GM19240 (cell line): ENCODE measurements around the gene GAK.

Experiments
- DNase-seq: peaks from one replicate; pipeline ENCODE4 v3.0.0; 2011; ENCODE audit warnings: low spot score; ENCODE audit not compliant: insufficient read length

GAK gene

DNA sequence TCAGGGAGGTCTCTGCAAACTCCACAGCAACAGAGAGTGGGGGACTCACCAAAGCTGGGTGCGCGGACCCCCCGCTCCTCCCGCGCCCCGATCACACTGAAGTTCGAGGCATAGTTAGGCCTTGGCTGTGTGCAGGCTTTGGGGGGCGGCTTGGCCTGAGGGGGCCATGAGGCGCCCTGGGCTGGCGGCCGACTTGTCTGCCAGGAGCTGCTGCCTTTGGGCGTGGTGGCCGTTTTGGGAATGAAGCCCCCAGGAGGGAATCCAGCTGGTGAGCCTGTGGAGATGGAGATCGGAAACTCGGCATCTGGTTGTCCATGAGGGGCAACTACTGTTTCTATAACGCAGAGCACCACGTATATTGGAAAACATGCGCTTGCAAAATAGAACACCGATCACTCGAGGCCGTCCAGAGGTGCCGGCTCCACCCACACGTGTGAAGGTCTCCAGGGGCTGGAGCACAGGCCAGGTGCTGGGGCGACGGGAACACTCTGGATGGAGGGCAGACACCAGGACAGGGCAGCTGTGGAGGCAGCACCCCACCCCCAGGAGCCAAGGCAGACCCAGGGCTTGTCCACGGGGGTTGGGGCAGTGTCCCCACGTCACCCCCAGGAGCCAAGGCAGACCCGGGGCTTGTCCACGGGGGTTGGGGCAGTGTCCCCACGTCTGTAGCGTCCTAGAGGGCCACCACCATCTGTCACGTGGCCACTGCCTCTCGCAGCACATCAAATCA is 80.2 kb downstream of the GAK start:
- no peak for DNase-seq

DNA sequence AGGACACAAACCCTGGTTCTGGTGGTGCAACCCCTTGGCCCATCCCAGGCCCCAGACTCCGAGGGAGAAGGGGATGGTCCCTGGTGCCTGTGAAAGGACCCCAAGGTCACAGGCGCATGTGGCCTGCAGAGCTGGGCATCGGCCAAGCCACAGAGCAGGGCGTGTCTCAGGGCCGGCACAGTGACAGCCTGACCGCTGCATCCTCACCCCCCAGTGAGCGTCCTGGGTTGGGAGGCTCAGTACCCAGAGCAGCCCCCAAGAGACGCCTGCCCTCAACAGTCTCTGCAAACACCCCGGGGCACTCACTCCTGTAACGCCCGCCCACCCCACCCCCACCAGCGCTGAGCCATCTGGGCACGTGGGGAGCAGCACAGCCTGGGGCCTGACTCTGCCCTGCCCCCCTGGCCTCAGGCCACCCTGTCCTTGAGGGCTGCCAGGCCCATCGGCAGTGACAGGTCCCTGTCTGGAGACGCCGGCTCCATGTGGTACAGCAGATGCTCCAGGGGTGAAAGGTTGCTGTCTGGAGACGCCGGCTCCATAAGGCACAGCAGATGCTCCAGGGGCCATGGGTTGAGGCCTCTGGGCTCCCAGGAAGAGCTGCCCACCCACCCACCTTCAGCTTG is 81.7 kb downstream of the GAK start:
- no peak for DNase-seq

DNA sequence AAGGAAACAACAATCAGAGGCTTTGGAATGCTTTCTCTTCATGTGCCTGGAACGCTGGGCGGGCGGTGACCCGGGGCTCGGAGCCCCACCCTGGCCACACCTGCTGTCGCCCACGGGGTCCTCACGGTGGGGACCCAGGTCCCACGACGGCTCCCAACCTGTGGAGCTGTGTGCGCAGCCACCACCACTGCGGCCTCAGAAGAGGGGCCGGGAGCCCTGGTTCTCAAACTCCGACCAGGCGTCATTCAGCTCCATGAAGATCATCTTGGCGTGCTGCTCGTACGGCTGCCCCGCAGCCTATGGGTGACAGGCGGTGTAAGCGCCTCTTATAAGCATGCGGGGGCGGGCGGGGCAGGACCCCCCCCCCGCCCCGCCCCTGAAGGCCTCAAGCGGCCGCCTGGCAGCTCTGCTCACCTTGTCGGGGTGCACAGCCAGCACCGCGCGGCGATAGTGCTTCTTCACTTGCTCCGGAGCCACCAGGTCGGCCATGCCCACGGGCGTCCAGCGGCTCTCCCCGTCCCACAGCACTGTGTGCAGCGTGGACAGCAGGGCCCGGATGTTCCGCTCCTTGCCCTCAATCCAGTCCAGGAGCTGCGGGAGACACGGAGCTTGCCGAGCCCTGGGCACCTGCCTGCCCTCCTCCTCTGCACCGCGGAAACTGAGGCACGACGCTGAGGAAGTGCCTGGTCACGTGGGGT is 82.5 kb downstream of the GAK start:
- no peak for DNase-seq

DNA sequence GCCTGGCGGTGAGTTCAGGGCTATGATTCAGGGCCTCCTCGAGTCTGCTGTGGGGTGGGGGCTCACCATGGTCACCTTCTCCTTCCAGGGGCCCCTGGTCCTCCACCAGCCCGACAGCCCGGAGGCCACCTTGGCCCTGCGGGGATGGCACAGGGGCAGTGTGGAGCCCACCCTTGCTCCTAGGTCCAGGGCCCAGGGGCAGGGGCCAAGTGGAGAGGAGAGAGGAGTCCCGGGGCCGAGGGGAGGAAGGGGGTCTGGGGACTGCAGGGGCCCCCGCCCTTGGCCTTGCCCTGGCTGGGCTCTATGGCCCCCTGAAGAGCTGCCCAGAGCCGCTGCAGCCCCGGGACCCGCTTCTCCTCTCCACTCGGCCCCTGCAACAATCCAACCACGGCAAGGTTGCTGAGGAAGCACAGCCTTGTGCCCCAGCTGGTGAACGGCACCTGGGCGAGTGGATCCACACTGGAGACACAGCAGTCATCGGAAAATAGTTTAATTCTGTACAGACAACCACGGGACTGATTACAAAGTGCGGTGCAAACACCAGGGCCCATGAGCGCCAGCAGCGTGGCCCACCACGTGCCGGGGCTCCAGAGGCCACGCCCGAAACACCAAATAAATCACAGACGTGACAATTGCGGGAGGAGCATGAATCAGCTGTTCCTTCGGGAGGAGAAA is 83.2 kb downstream of the GAK start:
- no peak for DNase-seq

DNA sequence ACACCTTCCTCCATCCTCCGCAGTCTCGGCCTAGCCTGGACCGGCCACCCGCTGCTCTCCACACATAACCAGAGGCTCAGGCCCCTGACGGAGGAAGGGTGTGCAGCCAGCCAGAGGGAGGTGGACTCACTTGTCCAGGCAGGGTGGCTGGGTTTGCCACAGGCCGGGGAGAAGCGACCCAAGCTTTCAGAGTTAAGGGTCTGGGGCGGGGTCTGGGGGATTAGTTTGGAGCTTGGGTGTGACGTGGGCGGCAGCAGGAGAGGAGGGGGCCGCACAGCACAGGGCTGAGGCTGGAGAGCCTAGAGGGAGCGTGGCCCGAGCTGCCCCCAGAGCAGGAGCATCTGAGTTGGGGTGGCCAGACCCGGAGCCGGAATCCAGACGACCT is 83.8 kb downstream of the GAK start:
- no peak for DNase-seq

DNA sequence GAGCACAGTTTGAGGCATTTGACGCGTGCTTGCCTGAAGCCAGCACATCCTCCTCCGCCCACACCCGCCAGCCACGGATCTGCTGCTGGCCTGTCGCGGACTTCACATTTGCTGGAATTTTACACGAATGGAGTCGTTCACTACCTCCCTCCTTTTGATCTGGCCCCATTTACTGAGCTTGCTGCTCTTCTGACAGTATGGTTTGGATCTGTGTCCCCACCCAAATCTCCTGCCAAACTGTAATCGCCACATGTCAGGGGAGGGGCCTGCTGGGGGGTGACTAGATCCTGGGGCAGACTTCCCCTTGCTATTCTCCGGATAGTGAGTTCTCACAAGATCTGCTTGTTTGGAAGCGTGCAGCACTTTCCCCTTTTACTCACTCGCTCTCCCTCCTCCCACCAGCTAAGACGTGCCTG is 86.3 kb downstream of the GAK start:
- no peak for DNase-seq

DNA sequence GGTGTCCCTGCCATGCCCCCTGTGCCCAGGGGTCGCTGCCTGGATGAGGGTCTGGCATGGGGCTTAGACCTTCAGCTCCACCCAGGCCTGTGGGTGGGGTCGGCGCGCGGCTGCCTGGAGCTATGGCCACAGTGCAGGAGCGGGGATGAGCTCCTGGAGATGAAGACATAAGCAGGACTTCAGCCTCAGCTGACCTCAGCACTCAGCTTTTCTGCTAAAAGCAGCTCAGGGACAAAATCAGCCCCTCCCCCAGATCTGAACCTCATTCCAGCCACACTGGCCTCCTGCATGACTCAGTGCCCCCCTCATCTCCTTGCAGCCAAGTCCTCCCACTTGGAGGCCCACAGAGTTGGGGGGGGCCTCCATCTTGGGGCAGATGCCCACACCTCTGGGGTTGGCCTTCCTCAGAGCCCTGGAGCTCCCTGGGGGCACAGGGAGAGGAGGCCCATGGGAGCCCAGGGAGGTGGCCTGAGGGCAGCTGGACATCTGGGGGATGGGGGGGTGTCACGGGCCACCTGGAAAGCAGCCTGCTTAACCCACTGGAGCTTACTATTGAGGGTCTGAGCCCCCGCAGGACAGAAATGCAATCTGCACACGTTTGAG is 86.8 kb downstream of the GAK start:
- no peak for DNase-seq

DNA sequence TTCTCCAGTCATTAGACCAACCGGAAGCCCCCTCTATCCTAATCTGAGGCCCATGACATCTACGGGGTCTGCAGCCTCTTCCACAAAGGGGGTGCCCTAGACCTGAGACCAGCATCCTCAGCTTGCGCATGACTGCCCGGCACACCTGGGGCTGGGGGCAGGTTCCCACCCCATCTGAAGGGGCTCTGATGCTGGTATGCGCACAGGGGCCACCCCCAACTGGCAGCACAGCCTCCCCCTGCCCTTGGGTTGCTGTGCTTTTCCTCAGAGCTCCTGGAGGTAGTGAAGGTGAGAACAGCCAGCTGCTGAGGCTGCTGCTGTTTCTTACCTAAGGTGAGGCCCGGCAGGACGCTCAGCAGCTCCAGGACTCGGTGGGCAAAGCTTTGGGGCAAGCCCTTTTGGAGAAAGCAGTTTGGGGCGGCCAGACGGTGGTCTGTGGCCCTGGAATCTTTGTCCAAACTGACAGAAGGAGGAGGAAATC is 87.3 kb downstream of the GAK start:
- no peak for DNase-seq

DNA sequence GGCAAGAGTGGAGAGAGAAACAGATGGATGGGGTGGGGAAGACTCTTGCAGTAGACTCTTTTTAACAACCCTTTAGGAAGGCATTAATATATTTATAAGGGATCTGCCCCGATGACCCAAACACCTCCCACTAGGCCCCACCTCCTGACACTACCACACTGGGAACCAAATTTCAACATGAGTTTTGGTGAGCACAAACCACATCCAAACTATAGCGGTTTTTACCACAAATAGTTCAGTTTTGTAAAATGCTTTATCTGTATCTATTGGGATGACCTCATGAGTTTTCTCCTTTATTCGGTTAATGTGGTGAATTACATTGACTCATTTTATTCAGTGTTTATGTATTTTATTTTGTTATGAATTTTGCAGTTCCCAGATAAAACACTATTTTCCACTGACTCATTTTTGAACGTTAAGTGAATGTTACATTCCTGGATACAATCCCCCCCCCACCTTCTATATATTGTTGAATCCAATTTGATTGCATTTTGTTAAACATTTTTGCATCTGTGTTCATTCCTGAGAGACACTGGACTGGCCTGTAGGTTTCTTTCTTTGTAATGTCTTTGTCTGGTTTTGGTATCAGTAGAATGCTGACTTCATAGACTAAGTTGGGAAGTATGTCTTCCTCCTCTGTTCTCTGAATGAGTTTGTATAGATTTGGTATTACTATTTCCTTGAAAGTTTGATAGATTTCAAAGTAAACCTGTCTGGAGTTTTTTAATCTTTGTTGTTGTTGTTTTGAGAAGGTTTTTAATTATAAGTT is 92.3 kb downstream of the GAK start:
- DNase-seq, result no peak

DNA sequence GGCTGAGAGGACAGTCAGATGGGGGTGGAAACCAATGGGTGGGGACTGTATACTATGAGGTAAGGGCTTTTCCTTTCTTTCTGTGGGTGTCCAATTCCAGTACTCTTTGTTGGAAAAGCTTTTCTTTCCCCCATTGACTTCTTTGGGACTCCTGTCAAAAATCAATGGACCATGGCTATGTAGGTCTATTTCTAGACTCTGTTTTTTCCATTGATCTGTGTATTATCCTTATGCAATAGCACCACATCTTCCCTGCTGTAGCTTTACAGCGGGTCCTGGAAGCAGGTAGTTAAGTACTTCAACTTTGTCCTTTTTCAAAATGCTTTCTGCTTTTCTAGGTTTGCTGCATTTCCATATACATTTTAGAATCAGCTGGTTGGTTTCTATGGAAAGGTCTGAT is 94.3 kb downstream of the GAK start:
- DNase-seq, result no peak

DNA sequence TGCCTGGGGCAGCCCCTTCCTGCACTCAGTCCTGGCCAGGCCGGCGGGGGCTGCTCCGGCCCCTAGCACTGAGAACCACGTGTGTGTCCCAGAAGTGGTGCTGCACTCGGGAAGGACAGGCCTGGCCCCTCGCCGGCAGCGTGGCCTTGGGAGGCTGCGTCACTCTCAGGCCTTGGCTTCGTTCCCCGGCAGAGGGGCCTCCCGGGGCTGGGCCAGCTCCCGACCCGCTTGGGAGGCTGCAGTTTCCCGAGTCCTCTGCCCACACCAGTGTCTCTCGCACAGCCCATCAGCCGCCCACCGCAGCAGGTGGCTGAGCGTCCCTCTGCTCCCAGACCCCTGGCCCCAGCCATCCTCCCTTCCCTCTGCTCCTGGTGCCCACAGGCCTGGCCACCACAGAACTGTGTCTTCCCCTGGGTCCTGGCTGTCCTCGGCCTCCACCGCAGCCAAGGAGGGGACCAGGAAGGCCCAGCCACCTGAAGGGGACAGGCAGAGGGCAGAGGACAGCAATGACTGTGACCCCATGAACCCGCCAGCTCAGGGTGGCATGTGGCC is 95.3 kb downstream of the GAK start:
- DNase-seq, result no peak

DNA sequence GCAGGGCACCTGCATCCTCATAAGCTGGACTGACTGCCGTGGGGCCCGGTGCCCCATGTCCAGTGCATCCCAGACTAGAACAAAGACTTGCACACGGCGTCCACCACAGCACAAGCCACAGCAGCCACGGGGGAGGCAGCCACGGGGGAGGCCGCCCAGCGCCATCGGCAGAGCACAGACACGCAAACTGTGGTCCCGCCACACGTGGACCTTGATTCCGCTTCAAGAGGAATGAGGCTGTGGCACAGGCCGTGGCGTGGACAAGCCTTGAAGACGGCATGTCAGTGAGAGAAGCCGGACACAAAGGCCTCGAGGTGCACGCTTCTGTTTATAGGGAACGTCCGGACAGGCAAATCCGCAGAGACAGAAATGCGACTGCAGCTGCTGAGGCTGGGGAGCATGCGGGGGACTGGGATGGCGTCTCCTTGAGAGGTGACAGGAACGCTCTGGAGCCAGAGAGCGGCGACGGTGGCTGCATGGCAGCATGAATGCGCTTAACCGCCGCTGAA is 96.1 kb downstream of the GAK start:
- no peak for DNase-seq

DNA sequence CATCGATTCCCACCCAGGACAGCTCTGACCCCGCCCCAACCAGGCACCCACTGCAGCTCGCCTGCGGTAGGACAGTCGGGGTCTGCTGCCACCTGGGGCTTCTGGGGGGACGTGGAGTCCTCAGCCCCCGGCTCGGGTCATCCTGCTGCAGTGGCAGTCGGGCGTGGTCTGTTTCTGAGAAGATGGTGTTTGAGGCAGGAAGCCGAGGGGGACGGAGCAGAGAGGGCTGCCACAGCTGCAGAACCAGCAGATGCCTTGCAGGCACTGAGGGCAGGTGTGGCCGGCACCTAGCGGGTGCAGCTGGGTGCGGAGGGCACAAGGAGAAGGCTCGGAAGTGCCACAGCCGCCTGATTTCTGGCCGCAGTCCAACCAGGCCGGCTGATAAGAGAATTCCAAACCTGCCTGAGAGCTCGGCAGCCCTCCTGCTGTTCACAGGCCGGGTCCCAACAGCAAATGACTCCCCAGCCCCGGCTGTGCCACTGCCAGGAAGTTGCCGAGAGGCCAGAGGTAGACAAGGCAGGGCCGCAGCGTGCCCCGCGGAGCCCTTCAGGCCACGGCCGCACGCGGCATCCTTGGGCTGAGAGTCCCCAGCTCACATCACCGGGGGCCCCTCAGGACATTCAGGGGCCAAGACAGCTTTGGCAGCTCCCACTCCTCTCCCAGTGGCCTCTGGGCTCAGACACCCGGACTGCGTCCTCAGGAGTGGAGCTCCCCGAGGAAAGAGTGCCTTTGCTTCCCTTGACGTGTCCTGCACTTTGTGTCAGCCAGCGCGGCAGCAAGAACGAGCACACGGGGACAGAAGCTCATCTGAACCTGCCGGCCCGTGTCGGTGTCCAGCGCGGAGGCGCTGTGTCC is 96.7 kb downstream of the GAK start:
- no peak for DNase-seq

DNA sequence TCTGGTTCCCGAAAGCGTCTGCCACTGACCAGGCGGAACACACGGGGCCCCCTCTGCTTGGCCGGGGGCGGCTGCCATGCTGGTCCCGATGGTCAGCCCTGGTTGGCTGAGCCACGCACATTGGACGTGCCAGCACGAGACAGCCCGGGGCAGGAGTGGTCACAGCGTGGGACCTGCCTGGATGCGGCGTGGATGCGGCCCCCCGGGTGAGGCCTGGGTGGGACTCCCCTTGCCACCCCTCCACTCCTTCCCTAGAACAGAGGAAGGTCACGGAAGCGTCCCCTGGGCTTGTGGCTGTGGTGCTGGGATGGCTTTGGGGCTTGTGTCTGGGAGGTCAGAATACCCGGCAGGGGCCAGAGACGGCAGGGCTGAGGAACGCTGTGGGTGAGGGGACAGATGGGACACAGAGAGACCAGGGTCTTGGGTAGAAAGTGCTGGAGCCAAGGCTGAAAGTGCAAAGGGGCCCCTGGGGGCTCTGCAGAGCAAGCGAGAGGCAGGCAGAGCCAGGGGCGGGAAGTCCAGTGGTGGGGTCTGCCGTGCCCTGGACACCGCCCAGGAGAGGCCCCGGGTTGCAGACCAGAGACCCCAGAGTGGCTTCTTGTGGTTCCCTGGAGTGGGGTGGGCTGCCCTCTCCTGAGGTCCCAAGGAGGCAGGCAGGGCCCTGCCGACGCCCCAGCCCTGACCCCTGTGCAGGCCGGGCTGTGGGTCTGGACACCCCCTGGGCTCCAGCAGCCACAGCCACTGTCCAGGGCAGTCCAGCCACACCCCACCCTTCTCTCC is 97.6 kb downstream of the GAK start:
- DNase-seq, result no peak

DNA sequence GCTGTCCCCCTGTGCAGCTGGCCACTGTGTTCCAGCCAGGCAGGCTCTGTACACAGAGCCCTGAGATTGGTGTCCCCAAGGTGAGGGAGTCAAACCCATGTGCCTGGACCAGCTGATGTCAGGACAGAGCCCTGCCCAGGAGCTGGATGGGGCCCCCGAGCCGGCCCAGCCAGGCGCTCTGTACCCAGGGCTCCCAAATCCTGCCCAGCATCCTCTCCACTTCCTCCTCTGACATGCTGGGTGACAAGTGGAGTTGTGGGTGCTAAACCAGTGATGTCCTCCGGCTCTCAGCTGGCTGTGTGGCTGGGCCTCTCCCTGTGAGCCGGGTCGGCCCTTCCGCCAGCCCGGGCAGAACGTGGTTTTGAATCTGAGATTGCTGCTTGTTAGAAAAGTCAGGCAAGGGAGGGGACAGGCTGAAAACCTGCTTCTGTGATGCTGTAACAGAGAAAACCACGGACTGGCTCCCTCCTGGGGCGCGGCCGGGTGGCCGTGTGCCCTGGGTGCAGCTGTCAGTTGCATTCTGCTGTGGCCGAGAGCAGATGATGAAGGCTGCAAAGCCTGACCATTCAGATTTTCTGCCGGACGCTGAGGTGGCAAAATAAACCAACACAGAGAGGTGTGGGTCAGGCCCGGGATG is 98.3 kb downstream of the GAK start:
- DNase-seq, result no peak

DNA sequence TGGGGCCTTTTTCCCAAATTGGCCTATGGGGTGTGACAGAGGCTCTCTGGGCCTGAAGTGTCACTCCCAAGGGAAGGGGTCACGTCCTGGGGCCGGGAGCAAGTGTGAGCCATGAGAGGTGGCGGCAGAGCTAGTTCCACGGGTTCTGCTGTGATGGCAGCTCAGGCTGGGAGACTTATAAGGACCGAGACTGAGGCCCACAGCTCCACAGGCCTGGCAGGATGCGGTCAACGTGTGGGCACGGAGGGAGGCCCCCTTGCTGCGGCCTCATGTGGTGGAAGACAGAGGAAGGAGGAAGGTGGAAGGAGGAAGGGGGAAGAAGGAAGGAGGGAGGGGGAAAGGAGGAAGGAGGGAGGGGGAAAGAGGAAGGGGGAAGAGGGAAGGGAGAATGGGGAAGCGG is 99.0 kb downstream of the GAK start:
- DNase-seq, result no peak

DNA sequence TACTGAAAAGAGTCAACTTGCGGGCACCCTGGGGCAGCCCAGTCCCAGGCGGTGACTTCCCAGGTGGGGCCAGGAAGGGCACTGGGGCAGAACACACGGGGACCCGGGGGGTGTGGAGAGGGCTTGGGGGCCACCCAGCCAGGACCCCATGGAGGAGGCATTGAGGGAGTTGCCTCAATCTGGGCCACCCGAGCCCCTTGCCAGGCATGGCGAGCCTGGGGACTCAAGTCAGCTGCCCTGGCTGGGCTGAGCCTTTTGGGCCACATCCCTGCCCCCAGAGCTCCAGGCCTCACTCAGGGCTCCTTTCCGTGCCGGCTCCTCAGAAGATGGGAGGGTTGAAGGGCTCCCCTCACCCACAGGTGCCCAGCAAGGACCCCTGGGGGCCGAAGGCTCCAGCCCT is 99.6 kb downstream of the GAK start:
- DNase-seq, result no peak

DNA sequence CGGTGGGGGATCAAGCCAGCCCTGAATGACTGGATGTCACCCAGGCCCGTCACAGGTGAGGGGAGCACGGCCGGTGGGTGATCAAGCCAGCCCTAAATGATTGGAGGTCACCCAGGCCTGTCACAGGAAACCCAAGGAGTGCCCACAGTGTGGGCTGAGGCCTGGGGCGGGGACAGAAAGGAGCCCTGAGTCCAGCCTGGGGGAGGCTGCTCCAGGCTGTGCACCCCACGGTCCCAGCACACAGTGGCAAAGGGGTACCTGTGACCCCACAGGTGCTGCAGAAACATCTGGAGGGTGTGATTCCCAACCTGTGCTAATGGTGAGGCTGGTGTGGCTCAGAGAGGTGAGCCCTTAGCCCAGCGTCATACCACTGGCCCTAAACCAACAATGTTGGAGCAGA is 100.0 kb downstream of the GAK start:
- DNase-seq, result no peak
